T-helper 9 cell (primary cell): ENCODE results near the gene TOP3A.
"Not testable (repeated sequence)": the region's sequence is repeated elsewhere in the genome, so short reads cannot be mapped to it uniquely, and the experiment has no call there.

Experiments used
- DNase-seq: peaks from one replicate; pipeline ENCODE4 v3.0.0-alpha.2; 2020

TOP3A gene

GRCh38 chr17:18323007-18323406 lies 8.2 kb upstream of the TOP3A start:
- DNase-seq: no peak

GRCh38 chr17:18322522-18322921 lies 7.7 kb upstream of the TOP3A start:
- no peak for DNase-seq

GRCh38 chr17:18321309-18321708 lies 6.5 kb upstream of the TOP3A start:
- DNase-seq: no peak

GRCh38 chr17:18320301-18320700 lies 5.5 kb upstream of the TOP3A start:
- DNase-seq: no peak

- DNase-seq: no peak
Measured at GRCh38 chr17:18319604-18320256, 4.9 kb upstream of the TOP3A start.

- no peak for DNase-seq
Measured at GRCh38 chr17:18318771-18319450, 4.1 kb upstream of the TOP3A start.

- DNase-seq: no peak
Measured at GRCh38 chr17:18318117-18318516, 3.3 kb upstream of the TOP3A start.

- DNase-seq: no peak
Measured at GRCh38 chr17:18315961-18316360, 1.2 kb upstream of the TOP3A start.

GRCh38 chr17:18315562-18315922 lies 748 bp upstream of the TOP3A start:
- DNase-seq: no peak

GRCh38 chr17:18314059-18314730 lies 599 bp downstream of the TOP3A start:
- no peak for DNase-seq

GRCh38 chr17:18309202-18309601 lies 5.6 kb downstream of the TOP3A start:
- no peak for DNase-seq

- not testable (repeated sequence) for DNase-seq
Measured at GRCh38 chr17:18303206-18303605, 11.6 kb downstream of the TOP3A start.

- no peak for DNase-seq
Measured at GRCh38 chr17:18300725-18301480, 13.9 kb downstream of the TOP3A start.

- DNase-seq: not testable (repeated sequence)
Measured at GRCh38 chr17:18298061-18298460, 16.7 kb downstream of the TOP3A start.

- DNase-seq: no peak
Measured at GRCh38 chr17:18291718-18292540, 22.9 kb downstream of the TOP3A start.

GRCh38 chr17:18285296-18285695 lies 29.5 kb downstream of the TOP3A start:
- DNase-seq: no peak

- DNase-seq: no peak
Measured at GRCh38 chr17:18281788-18282187, 33.0 kb downstream of the TOP3A start.

GRCh38 chr17:18280766-18281371 lies 33.9 kb downstream of the TOP3A start:
- DNase-seq: no peak

- no peak for DNase-seq
Measured at GRCh38 chr17:18280249-18280648, 34.5 kb downstream of the TOP3A start.

GRCh38 chr17:18278867-18279266 lies 35.9 kb downstream of the TOP3A start:
- no peak for DNase-seq

- no peak for DNase-seq
Measured at GRCh38 chr17:18277076-18277475, 37.7 kb downstream of the TOP3A start.
